HG03439 (cell line): ENCODE results near the gene MYADML2.

Experiments used
- ATAC-seq: cut with Tn5 transposase; IDR thresholded peaks from one replicate; pipeline ENCODE4 v1.9.1; 2021; ENCODE audit warnings: mild to moderate bottlenecking, moderate library complexity; ENCODE audit not compliant: unreplicated experiment

The MYADML2 gene

DNA sequence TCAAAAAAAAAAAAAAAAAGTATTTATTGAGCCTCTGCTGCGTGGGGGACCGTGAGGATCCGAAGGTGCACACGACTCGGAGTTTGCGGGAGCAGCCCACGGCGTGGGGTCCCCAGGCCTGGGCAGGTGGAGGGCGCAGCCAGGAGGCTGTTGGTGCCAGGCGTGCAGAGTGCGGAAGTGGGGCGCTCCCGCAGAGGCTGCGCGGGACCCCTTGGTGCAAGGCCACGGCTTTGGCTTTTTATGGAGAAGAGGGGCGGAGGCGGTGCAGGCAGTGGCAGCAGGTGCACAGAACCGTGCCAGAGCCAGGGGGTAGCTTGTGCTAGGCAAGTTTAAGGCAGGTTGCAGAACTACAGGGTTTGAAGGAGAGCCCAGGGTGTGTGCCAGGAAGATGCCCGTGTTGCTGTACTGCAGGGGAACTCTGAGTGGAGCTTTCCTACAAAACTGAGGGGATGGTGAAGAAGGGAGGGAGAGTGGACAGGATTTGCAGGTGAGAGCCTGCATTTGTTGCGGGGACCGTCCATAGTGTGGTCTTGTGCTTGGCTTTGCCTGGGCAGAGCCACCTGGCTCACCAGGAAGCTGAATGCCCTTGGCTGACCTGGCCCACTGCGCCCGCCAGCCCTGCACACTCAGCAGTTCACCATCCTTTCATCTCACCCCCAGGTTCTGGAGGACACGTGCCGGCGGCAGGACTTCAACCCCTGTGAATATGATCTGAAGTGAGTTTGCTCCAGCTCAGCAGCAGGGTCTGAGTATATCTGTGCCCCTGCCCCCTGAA lies 31.7 kb upstream of the MYADML2 start:
- ATAC-seq = no peak

DNA sequence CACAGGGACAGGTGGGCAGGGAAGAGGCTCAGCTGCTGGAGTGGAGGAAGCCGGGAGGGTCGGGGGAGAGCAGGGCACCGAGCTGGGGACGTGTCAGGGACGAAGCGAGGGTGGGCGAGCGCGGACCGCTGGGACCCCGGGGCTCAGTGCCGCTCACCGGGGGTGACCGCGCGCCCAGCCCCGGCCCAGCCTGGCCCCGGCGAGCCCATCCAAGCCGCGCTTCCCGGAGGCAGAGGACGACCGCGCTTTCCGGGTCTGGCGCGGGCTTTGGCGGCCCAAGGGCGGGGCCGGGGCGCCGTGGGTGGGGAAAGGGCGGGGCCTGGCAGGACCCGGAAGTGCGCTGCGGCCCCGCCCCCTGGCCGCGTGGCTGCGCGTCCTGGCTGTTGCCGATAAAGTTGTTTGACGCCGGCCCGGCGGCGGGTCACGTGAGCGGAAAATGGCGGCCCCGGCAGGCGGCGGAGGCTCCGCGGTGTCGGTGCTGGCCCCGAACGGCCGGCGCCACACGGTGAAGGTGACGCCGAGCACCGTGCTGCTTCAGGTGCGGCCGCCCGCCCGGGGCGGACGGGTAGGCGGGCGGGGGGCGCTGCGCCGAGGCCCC lies 30.3 kb upstream of the MYADML2 start, which contains the start of gene ASPSCR1:
Gene ASPSCR1, plus strand, starts transcription at position 419 of the 598 bp plus-strand sequence. Its CDS starts 18 bp downstream, at position 437.
- peak; percentile 77 for ATAC-seq

DNA sequence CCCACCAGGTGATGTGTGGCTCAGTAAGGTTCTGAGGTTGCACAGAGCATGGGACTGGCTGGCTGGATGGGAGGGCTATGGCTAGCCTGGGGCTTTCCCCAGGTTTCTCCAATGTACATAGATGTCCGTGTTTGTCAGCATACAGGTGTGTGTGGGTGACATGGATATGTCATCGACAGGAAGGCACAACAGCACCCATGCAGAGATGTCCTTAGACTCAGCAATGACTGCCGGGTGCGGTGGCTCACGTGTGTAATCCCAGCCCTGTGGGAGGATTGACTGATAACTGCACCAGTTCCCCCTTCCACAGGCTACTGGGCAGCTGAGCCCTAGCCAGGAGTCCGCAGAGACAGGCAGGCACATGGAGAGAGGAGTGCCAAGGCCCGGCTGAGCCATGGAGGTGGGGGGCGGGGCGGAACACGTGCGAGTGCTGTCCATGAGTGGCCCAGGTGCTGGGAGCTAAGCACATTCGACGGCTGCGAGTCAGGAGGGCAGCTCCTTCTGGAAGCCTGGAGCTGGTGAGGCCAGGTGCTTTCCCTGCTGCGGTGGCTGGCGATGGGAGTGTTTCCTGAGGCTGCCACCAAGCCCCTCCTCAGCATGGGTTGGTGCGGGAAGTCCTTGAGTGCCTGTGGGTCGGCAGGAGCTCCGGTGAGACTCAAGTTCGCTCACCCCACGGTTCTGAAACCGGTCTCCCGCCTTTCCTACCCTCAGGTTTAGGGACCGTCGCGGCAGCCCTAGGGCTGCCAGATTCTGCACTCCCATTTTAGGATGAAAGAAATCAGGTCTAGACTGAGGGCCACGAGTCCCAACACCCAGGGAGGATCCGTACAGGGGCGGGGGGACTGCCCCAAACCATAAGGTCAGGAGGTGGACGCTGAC lies 29.5 kb upstream of the MYADML2 start:
- ATAC-seq = peak; percentile 4

DNA sequence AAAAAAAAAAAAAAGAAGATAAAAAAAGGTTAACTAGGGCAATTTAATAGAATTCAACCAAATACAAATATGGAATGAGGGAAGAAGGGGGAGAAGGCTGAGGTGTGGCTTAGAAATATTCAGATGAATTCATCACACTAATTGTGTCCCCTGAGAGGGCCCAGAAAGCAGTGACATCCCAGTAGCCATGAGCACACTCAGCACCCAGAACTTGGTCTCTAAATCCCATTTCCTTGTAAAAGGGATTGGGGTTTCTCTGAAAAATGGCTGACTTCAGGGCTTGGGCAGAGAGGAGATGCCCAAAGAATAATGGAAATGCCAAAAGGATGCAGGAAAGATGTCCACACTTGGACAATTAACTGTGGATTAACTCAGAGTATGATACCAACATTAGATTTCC lies 26.4 kb upstream of the MYADML2 start:
- no peak for ATAC-seq

DNA sequence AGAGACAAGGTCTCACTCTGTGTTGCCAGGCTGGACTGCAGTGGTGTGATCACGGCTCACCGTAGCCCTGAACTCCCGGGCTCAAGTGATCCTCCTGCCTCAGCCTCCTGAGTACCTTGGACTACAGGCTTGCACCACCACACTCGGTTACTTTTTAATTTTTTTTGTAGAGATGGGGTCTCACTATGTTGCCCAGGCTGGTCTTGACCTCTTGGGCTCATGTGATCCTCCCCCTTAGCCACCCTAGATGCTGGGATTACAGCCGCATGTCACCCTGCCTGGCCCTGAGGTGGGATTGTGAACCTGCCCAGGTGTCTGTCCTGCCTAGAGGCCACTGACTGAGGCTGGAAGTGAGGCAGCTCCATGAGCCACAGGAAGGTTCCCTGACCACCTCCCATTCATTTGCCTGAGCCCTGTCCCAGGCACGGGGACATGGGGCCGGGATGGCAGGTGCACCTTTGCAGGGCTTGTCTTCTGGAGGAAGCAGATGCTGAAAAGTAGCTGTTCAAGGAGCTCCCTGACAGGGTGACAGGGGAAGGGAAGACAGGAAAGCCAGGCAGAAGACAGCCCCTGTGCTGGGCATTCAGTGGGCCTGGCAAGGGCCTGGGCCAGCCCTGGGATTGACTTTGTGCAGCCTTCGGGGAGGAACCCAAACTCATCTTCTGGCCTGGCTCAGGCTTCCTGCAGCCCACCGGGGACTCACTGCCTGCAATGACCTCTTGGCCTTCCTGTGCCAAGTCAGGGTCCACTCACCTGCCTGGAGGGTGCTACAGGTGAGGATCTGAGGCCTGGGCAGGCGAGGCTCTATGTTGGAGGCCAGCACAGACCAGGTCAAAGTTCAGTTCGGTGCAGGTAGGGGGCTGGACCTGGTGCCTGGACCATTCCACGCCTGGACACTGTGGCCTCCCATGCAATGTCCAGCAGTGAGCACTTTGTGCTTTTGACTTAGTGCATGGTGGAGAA lies 22.1 kb upstream of the MYADML2 start:
- no peak for ATAC-seq

DNA sequence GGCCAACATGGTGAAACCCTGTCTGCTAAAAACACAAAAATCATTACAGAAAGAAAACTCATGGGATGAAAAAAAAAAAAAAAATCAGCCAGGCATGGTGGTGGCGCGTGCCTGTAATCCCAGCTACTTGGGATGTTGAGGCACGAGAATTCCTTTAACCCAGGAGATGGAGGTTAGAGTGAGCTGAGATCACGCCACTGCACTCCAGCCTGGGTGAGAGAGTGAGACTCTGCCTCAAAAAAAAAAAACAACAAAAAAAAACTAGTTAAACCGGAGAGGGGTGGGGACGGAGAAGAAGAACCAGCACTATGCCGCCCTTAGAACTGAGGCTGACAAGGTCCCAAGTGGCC lies 21.3 kb upstream of the MYADML2 start:
- ATAC-seq = no peak

DNA sequence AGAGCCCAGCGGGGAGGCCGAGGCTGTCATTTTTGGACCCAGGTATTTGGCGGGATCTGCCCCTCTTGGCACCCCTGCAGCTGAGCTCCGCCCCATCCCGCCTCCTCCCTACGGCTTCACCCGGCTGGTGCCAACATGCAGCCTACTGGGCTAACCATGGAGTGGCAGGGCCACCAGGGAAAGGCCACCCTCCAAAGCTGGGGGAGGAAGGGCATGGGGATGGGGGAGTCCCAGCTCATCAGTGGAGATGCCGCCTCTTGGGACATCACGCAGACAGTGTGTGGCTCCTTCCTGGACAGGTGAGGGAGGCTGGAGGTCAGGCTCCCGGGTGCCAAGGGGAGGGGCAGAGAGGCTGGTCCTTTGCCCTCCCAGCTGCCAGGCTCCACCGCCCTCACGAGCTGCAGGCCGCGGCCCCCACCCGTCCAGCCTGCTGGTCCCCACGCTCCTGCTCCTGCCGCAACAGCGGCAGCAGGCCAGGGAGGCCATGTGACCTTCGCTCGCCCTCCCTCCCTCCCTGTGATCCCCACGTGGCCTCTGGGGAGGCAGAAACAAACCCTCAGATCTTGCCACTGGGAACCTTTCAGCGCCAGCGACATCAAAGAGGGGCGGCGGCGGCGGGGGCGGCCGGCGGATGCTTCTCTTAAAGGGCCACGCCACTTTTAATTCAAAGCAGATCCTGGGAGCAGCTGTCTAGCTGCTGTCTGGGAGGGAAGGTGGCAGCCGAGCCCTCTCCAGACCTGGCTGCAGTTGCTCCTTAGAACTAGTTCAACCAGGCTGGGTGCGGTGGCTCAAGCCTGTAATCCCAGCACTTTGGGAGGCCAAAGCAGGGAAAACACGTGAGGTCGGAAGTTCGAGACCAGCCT lies 20.7 kb upstream of the MYADML2 start:
- no peak for ATAC-seq

DNA sequence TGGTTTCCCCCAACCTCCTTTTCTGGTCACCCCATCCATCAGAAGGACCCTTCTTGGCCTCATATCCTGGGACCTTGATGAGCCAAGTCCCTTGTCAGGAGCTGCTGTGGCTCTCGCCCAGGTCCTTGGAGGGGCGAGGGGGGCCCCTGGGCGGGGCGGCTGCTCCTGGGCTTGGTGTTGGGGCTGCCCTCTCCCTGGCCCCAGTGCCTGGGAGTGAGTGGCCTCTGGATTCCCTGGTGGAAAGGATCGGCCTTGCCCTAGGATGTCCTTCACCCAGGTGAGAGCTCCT lies 20.2 kb upstream of the MYADML2 start:
- no peak for ATAC-seq

DNA sequence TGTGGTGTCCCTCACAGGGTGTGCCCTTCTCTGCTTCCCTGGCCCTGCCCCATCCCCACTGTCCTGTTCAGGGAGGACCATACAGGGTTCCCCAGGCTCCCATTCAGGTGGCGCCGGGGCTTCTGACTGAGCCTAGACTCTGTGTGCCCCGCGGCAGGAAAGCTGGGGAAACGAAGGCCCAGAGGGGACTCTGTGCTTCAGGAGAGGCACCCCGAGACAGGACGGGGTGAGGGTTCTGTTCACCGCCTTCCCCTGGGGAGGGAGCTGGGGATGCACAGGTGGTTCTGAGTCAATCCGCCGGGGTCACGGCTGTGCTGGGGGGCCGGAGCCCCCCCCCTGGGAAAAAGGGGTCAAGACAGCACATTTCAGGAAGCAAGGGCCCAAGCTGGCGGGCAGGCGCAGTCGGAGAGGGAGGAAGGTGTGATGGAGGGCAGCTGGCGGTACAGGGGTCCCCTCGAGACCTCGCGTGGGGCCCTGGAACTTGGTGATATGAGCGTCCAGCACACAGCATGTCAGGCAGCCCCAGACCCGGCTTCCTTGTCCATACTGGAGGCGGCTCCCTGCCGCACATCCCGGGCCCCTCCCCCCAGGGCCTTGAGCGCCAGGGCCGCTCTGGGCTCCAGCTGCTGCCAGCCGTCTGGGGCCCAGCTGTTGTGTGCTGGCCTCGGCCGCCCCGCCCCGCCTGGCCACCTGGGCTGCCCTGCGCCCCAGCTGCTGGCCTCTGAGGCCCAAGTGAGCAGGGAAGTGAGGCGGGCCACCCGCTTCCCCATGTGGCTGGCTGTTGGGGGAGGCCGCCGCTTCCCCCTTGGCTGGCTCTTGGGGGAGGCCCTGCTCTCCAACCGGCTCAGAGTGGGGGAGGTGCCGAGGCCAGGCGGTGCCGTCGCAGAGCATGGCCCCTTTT lies 19.6 kb upstream of the MYADML2 start:
- ATAC-seq = no peak

DNA sequence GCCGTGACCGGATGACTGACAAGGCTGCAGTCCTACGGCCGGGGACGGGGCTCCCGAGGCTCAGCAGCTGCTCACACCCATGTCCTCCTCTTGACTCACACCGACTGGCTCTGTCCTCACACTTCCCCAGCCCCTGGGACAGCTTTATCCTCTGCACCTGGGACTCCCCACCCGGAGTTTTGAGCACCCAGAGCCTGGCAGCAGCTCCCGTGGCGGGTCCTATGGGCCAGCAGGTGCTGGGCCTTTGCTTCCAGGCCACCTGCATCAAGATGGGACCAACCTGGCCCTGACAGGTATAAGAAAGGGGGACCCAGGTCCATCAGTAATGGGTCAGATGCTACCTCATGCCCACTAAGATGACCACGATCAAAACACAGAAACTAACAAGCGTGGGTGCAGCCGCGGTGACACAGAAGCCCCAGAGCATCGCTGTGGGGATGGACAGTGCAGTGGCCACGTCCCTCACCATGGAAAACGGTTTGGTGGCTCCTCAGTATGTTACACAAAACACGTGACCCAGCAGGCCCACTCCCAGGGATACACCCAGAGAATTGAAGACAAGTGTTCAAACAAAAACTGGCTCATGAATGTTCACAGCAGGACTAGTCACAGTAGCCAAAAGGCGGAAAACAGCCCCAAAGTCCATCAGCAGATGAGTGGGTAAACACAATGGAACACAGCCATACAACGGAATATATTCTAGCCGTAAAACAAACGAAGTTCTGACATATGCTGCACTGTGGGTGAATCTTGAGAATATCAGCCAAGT lies 17.2 kb upstream of the MYADML2 start:
- ATAC-seq = no peak

DNA sequence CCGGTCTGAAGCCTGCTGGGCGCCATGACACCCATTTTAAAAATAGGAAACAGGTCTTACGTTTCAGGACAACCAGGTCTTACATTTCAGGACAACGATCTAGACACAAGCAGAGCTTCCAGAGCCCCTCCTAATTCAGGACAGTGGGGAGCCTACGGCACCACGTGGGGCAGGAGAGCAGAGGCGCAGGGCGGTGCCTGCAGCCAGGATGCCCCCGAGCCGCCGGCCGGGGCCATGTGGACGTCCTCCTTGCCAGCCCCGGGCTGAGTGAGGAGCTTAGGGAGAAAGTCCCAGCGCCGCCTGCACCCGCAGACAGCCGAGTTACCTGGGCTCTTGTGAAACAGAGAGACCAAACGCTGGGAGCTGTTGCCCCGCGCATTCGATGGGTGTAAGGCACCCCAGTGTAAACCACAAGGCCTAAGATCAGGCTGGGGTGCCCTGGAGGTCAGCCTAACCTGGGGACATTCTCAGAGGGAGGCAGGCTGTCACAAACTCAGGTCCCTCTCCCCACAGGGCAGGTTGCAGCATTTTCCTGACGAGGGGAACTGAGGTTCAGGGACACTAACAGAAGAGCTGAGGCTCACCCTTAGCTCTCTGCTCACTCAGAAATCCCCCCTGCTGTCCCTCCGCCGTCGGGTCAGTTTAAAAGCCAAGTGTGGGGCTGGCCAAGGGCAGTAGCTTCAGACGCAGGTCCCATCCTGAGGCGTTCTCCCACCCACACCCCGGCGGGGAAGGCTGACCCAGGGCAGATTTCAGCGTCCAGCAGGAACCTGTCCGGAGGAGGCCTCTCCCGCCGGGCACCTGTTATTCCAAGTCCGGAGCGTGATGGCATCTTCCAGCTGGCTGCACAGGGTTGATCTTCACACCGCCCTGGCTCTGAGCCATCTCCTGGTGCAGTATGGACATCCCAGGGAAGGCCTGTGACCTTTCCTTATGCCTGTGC lies 15.7 kb upstream of the MYADML2 start:
- ATAC-seq = no peak

DNA sequence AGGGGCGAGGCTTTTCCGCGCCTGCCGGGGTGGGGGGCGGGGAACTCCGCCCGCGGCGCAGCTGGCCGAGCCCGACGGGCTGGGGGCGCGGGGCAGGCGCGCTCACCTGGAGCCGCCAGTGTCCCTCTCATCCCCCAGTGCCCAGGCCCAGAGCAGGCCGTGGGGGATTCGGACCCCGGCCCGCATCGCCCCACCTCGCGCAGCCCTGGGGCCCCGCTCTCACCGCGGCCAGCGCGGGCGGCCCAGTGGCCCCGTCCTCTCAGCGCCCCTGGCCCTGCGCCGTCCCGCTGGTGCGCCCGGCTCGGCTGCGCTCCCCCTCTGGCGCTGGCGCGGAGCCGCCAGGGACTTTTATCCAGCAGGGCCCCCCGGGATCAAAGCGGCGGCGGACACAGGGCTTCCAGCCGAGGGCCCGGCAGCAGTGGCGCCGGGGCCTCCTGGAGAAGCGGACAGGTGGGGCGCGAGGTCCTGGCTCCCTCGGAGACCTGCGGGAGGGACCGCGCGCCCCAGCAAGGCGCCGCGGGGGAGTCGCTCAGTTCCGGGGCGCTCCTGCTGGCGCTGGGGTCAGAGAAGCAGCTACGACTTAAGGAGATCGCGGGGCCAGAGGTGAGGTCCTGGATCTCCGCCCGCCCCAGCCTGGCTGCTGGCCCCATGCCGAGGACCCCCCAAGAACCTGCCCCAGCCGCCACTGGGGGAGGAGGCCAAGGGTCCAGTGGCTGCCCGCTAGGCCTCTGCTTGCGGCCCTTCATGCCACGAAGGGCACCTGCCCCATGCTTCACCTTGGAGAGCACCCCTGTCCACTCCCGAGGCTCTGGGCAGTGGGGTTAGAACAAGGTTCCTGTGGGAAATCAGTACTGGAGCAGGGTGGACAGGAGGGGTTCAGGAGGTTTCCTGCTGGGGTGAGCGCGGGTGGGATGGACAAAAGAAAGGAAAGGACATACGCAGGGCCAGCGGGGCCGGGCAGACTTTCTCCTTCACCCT lies 14.8 kb upstream of the MYADML2 start:
- ATAC-seq = no peak

DNA sequence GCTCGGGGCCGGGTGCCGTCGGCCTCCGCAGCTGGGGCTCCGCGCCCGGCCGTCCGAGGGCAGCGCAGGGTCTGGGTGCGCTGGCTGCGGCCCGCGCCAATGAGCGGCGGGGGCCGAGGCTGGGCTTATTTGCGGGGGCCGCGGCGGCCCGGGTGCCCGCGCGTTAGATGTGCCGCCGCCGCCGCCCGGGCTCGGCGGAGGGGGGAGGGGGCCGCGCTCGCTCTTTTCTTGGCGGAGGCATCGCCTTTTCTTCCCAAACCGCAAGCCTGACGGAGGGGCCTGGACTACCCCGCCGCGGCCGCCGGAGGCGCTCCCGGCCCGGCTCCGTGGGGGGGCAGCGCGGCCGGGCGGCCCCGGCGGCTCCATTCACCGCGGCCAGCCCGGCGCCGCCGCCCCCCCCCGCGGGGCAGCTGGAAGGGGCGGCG lies 14.1 kb upstream of the MYADML2 start, which contains the start of gene NOTUM:
Gene NOTUM, minus strand, starts transcription at position 101 of the 425 bp plus-strand sequence. CDS start 278 bp downstream, outside the sequence.
- no peak for ATAC-seq

DNA sequence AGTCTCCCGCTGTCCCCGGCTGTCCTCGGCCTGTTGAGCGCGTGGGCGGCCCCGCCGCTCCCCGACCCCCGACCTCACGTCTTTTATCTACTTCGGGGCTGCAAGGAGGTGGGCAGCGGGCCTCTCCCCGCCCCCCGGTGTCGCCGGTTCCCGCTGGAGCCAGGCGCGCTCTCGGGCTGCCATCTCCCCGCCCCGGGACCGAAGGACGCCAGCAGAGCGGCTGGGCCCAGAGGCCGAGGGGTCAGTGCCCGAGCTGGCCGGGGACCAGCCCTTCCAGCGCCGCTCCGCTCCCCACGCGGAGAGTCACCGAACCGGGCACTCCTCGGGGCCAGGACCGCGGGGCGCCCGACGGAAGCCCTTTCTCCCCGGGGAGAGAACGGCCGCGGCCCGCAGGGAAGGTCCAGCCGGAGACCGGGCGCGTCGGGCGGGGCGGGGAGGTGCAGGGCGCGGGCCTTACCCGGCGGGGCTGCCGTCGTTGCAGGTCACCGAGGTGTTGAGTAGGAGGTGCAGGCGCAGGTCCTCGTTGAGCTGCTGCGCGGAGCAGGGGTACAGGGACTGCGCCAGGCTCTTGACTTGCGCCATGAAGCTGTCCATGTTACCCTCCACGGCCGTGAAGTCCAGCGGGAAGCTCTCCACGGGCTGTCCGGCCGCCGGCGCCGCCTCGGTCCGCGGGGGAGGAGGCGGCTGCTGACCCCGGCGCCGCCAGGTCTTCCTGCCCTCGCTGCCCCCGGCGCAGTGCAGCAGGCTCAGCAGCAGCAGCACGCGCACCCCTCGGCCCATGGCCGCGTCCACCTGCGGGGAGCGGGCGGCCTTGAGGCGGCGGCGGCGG lies 13.3 kb upstream of the MYADML2 start:
- no peak for ATAC-seq
